Sciatic nerve (tissue), 1 donor: ENCODE data around the gene FOLR3. TPM values are rescaled to one million over a fixed set of nuclear protein-coding genes. Genes with fewer than 3 reads are reported as not detected.

ENCODE experiments used
- total RNA-seq: library from RNA; stranded (reverse); fragmentation: NEBNext Ultra II Directional; extraction: Animal tissue kit (Norgen Biotek cat#: 25700); gene quantifications from one replicate; pipeline ENCODE4 v1.2.1, GENCODE V29; 2021
- donor health status: DM: no; HTN: no; CAD: no.

FOLR3 gene
- total RNA-seq, 1 donor from 2014 or later, result 1.1 TPM

Other genes starting within 250 kb of the FOLR3 start
- 11.7 TPM for gene XNDC1N, start 207.1 kb upstream of the FOLR3 start, total RNA-seq
- gene RNF121, start 206.7 kb upstream of the FOLR3 start, total RNA-seq, result 32.5 TPM
- 13.5 TPM for gene IL18BP, start 136.8 kb upstream of the FOLR3 start, total RNA-seq
- 241 TPM for gene NUMA1, start 55.2 kb upstream of the FOLR3 start, total RNA-seq
- gene LRRC51, start 54.9 kb upstream of the FOLR3 start, total RNA-seq, result 8.7 TPM
- 70.8 TPM for gene LAMTOR1, start 32.4 kb upstream of the FOLR3 start, total RNA-seq
- gene TOMT, start 29.8 kb upstream of the FOLR3 start, total RNA-seq, result not detected
- gene ANAPC15, start 23.0 kb upstream of the FOLR3 start, total RNA-seq, result 21.4 TPM
- gene FOLR1, start 56.4 kb downstream of the FOLR3 start, total RNA-seq, result 1.2 TPM
- gene FOLR2, start 81.1 kb downstream of the FOLR3 start, total RNA-seq, result 28.4 TPM
- gene INPPL1, start 89.0 kb downstream of the FOLR3 start, total RNA-seq, result 142 TPM
- gene PHOX2A, start 108.5 kb downstream of the FOLR3 start, total RNA-seq, result not detected